GM04503 (cell line): Measurements from ENCODE around the gene CROCC.
"Not testable (repeated sequence)": the region's sequence is repeated elsewhere in the genome, so short reads cannot be mapped to it uniquely, and the experiment has no call there.

Experiments
- DNase-seq: peaks from one replicate; pipeline ENCODE4 v3.0.0-alpha.2; 2012; ENCODE audit warnings: low read depth

The CROCC gene

GRCh38 chr1:16921391-16922185 is at the start of gene CROCC:
TSS of gene CROCC (plus strand) at chr1:16921931. CDS start at chr1:16922019, 88 bp downstream.
- DNase-seq, result no peak

GRCh38 chr1:16872152-16873075 is 49.3 kb upstream of the CROCC start:
- peak; percentile 39 for DNase-seq

- not testable (repeated sequence) for DNase-seq
Observed at GRCh38 chr1:16873076-16873879, 48.5 kb upstream of the CROCC start.

GRCh38 chr1:16874968-16875765 is 46.6 kb upstream of the CROCC start:
- not testable (repeated sequence) for DNase-seq

- not testable (repeated sequence) for DNase-seq
Observed at GRCh38 chr1:16881742-16882141, 40.0 kb upstream of the CROCC start.

- DNase-seq, result no peak
Observed at GRCh38 chr1:16882986-16883385, 38.7 kb upstream of the CROCC start.

GRCh38 chr1:16884487-16884886 is 37.2 kb upstream of the CROCC start:
- not testable (repeated sequence) for DNase-seq

GRCh38 chr1:16886860-16887605 is 34.7 kb upstream of the CROCC start:
- DNase-seq, result no peak

GRCh38 chr1:16888860-16889816 is 32.6 kb upstream of the CROCC start:
- no peak for DNase-seq

GRCh38 chr1:16890539-16891021 is 31.2 kb upstream of the CROCC start:
- not testable (repeated sequence) for DNase-seq

- DNase-seq, result not testable (repeated sequence)
Observed at GRCh38 chr1:16891057-16891456, 30.7 kb upstream of the CROCC start.

- not testable (repeated sequence) for DNase-seq
Observed at GRCh38 chr1:16892978-16893525, 28.7 kb upstream of the CROCC start.

- not testable (repeated sequence) for DNase-seq
Observed at GRCh38 chr1:16893796-16894195, 27.9 kb upstream of the CROCC start.

GRCh38 chr1:16894338-16894737 is 27.4 kb upstream of the CROCC start:
- not testable (repeated sequence) for DNase-seq

GRCh38 chr1:16895233-16895597 is 26.5 kb upstream of the CROCC start:
- DNase-seq, result not testable (repeated sequence)

GRCh38 chr1:16895598-16896315 is 26.0 kb upstream of the CROCC start, which contains the start of gene RNU1-2:
TSS of gene RNU1-2 (plus strand) at chr1:16895980.
- DNase-seq, result peak; percentile 99

GRCh38 chr1:16896316-16897055 is 25.2 kb upstream of the CROCC start:
- peak; percentile 78 for DNase-seq
